Progenitor cell of endocrine pancreas (in vitro differentiated cells): ENCODE measurements around the gene RASSF8. TPM values are rescaled to one million over a fixed set of nuclear protein-coding genes. Genes with fewer than 3 reads are reported as not detected.
A peak's percentile ranks its signal among the peaks of the same experiment; 100 is the strongest.
"Not testable (repeated sequence)": the region's sequence is repeated elsewhere in the genome, so short reads cannot be mapped to it uniquely, and the experiment has no call there.

Experiments used
- DNase-seq: peaks from one replicate; pipeline ENCODE4 v3.0.0; 2021; ENCODE audit warnings: low spot score; ENCODE audit not compliant: unreplicated experiment
- H3K27ac Mint-ChIP-seq: 2 replicates; pipeline ENCODE4 v1.8.0; 2021; ENCODE audit warnings: mild to moderate bottlenecking, moderate library complexity, mixed read lengths
- H3K27me3 Mint-ChIP-seq: 2 replicates; pipeline ENCODE4 v1.8.0; 2021; ENCODE audit warnings: mixed read lengths
- H3K36me3 Mint-ChIP-seq: 2 replicates; pipeline ENCODE4 v1.8.0; 2022; ENCODE audit warnings: mixed read lengths; ENCODE audit not compliant: insufficient read depth
- H3K4me1 Mint-ChIP-seq: 2 replicates; pipeline ENCODE4 v1.8.0; 2021; ENCODE audit warnings: low read depth, mixed read lengths
- H3K4me3 Mint-ChIP-seq: 2 replicates; pipeline ENCODE4 v1.8.0; 2021; ENCODE audit warnings: low read depth, mild to moderate bottlenecking, moderate library complexity, mixed read lengths
- H3K9me3 Mint-ChIP-seq: 2 replicates; pipeline ENCODE4 v1.8.0; 2021; ENCODE audit warnings: low read depth, mixed read lengths
- total RNA-seq: library from RNA; stranded (reverse); gene quantifications from 2 replicates; pipeline ENCODE4 v1.2.1, GENCODE V29; 2021
- TF ChIP-seq, protein P1 (sequence below): fragments of 200-600 bp; sonication (generic); IDR thresholded peaks from one replicate; pipeline ENCODE4 v1.5.0; 2021; ENCODE audit warnings: antibody characterized with exemption, mild to moderate bottlenecking; ENCODE audit not compliant: unreplicated experiment

Gene RASSF8
- total RNA-seq, 1 donor from 2014 or later: 38.8 TPM

DNA sequence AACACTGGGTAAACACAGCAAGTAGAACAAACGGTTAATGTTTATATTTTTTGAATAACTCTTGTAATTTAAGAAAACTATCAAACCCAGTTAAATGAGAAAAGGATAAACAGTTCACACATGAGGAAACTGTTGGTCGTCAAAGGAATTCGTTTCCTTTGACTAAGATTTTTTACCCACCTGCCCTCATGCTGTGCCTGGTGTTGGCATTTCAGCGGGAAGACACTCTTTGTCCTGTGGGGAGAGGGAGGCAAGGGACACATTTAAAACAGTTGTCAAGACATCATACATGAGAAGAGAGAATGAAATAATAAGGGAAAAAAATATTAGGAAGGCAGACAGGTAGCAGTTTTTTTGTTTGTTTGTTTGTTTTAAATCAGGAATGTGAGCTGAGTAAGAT, 95.9 kb downstream of the RASSF8 start:
- Mint-ChIP-seq H3K4me1 (peaks cover 3% of the 10 kb centered on the region), H3K36me3 (peaks cover 8% of the 10 kb centered on the region), H3K9me3 (peaks cover 2% of the 10 kb centered on the region), H3K27ac (peak overlapping the region; percentile 36), H3K4me3 (no peak overlapping the region), H3K27me3 (no peaks in the 10 kb centered on the region)
- no peak for DNase-seq
- TF ChIP-seq, protein P1, sequence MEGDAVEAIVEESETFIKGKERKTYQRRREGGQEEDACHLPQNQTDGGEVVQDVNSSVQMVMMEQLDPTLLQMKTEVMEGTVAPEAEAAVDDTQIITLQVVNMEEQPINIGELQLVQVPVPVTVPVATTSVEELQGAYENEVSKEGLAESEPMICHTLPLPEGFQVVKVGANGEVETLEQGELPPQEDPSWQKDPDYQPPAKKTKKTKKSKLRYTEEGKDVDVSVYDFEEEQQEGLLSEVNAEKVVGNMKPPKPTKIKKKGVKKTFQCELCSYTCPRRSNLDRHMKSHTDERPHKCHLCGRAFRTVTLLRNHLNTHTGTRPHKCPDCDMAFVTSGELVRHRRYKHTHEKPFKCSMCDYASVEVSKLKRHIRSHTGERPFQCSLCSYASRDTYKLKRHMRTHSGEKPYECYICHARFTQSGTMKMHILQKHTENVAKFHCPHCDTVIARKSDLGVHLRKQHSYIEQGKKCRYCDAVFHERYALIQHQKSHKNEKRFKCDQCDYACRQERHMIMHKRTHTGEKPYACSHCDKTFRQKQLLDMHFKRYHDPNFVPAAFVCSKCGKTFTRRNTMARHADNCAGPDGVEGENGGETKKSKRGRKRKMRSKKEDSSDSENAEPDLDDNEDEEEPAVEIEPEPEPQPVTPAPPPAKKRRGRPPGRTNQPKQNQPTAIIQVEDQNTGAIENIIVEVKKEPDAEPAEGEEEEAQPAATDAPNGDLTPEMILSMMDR: no peak

DNA sequence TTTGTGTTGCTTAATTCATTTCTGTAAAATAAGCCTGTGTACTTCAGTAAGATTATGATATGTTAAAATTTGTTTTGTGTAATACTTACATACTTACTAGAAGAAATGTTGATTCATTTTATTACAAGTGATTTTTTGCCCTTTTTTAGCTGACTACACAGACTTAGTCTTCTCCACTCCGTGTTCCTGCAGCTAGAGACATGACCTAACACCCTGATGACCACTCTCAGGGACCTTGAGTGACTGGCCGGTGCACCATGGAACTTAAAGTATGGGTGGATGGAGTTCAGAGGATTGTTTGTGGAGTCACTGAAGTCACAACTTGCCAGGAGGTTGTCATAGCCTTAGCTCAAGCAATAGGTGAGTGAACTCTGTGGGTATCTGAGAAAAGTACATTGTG, 96.6 kb downstream of the RASSF8 start:
- H3K27ac Mint-ChIP-seq: no peak overlapping the region
- H3K4me3 Mint-ChIP-seq: no peak overlapping the region

DNA sequence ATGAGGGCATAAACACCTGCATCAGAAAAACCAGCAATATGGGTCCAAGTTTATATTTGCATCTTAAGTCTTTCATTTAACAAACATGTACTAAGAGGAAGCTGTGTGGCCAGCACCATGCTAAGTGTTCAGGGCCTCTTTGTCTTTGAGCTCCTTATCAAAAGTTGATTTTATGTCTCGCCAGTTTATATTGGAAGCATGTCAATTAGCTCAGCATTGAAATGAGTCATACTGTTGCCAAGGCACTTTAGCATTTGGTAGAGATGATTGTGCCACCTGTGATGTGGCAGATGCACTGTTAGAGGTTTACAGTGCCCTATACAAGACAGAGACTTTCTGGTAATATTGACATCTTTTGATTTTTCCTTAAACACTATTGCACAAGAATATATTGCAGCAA, 97.9 kb downstream of the RASSF8 start:
- peaks cover 3% of the 10 kb centered on the region for H3K4me1 Mint-ChIP-seq
- no peak overlapping the region for H3K27ac Mint-ChIP-seq
- no peak overlapping the region for H3K4me3 Mint-ChIP-seq
- DNase-seq: no peak
- H3K9me3 Mint-ChIP-seq: no peaks in the 10 kb centered on the region
- peaks cover 8% of the 10 kb centered on the region for H3K36me3 Mint-ChIP-seq
- TF ChIP-seq, protein P1: no peak
- no peaks in the 10 kb centered on the region for H3K27me3 Mint-ChIP-seq

More for the DNA sequence above, 96.6 kb downstream of the RASSF8 start:
- H3K36me3 Mint-ChIP-seq: peaks cover 8% of the 10 kb centered on the region
- TF ChIP-seq, protein P1: no peak
- DNase-seq: no peak
- no peaks in the 10 kb centered on the region for H3K9me3 Mint-ChIP-seq
- H3K27me3 Mint-ChIP-seq: no peaks in the 10 kb centered on the region
- H3K4me1 Mint-ChIP-seq: peaks cover 3% of the 10 kb centered on the region

DNA sequence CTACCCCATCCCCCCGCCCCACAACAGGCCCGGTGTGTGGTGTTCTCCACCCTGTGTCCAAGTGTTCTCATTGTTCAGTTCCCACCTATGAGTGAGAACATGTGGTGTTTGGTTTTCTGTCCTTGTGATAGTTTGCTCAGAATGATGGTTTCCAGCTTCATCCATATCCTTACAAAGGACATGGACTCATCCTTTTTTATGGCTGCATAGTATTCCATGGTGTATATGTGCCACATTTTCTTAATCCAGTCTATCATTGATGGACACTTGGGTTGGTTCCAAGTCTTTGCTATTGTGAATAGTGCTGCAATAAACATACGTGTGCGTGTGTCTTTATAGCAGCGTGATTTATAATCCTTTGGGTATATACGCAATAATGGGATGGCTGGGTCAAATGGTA, 98.8 kb downstream of the RASSF8 start:
- not testable (repeated sequence) for H3K4me1 Mint-ChIP-seq, H3K9me3 Mint-ChIP-seq, H3K36me3 Mint-ChIP-seq, H3K27ac Mint-ChIP-seq, DNase-seq, H3K27me3 Mint-ChIP-seq, H3K4me3 Mint-ChIP-seq

DNA sequence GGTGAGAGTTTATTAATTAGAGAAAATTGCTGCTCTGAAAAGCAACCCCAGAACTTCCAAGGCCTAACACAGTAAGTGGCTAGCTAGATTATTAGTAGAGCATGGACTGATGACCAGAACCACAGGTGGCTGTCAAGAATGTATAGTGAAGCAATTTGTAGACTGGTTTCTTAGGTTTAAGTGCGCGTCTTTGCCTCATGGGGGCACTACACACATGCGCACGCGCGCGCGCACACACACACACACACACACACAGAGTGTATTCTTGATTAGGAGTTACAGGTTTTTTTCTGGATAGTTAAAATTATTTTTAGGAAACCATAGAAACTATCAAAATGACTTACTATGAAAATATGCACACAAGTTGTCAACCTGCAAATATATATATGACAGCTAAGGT, 99.8 kb downstream of the RASSF8 start:
- Mint-ChIP-seq H3K4me1 (peaks cover 5% of the 10 kb centered on the region), H3K4me3 (no peak overlapping the region), H3K27ac (no peak overlapping the region), H3K27me3 (no peaks in the 10 kb centered on the region), H3K9me3 (no peaks in the 10 kb centered on the region), H3K36me3 (peaks cover 8% of the 10 kb centered on the region)
- TF ChIP-seq, protein P1: peak; percentile 17
- DNase-seq: no peak

DNA sequence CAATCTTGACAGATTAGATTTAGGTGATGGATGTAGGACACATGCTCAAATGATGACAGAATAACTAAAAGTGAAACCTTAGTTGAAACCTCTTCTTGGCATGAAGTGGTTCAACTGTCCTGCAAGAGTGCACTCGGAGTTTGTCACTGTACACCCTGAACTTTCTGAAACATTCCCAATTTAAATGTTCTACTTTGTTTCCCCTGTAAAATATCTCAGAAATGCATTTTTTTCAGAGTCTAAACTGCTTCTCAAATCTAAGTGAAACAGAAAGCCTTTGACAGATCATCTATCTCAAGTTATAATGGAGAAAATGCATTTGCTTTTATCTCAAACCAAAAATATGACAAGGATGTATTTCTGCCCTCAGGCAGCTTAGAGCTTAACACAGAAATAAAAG, 100.3 kb downstream of the RASSF8 start:
- H3K4me1 Mint-ChIP-seq: peaks cover 5% of the 10 kb centered on the region
- no peaks in the 10 kb centered on the region for H3K27me3 Mint-ChIP-seq
- no peak overlapping the region for H3K4me3 Mint-ChIP-seq
- H3K36me3 Mint-ChIP-seq: peaks cover 8% of the 10 kb centered on the region
- TF ChIP-seq, protein P1: no peak
- no peak for DNase-seq
- no peaks in the 10 kb centered on the region for H3K9me3 Mint-ChIP-seq
- H3K27ac Mint-ChIP-seq: no peak overlapping the region
